ENCODE data around the gene EPN1. TPM values are rescaled to one million over a fixed set of nuclear protein-coding genes. Genes with fewer than 3 reads are reported as not detected.

The EPN1 gene
- total and polyA plus RNA-seq, 9 of the 15 experiments (the other 6 are each of a cell fraction or from before 2014, with no cell fraction given), result 0.08 to 138 (median 12.7) TPM

GRCh38 chr19:55647732-55648584, 27.1 kb upstream of the EPN1 start, which contains the start of gene CCDC106 (continued):
- TF ChIP-seq CXXC5 (CRISPR knock-in tag; IDR thresholded peaks at IDR 0.05) (peak; percentile 62), XRCC5 (IDR thresholded peaks at IDR 0.05; ENCODE audit: low read depth, low read length) (peak; percentile 49; the same call in 1 of the 2 replicates), POLR2AphosphoS5 (IDR thresholded peaks at IDR 0.05; ENCODE audit: control insufficient read depth, insufficient read depth, low read depth, low read length) (no peak), HNRNPL (IDR thresholded peaks at IDR 0.05; ENCODE audit: low read depth, low read length) (peak; percentile 74), ZNF347 (CRISPR knock-in tag; IDR thresholded peaks at IDR 0.05; ENCODE audit: low read depth) (no peak), ETS1 (conservative IDR thresholded peaks at IDR 0.05; ENCODE audit: control insufficient read depth, low read depth, low read length) (0 out of 2 replicates have a peak, but pooled peaks have one; percentile 12), ZFP30 (CRISPR knock-in tag; IDR thresholded peaks at IDR 0.05; ENCODE audit: borderline replicate concordance) (no peak), ZBTB7A (IDR thresholded peaks at IDR 0.05; ENCODE audit: borderline replicate concordance, control insufficient read depth, low read depth, low read length) (peak; percentile 77), PCBP1 (IDR thresholded peaks at IDR 0.05; ENCODE audit: low read depth, low read length, poor library complexity, severe bottlenecking) (peak; percentile 89), LCOR (CRISPR knock-in tag; IDR thresholded peaks at IDR 0.05) (no peak), ESRRA (IDR thresholded peaks at IDR 0.05; ENCODE audit: borderline replicate concordance, low read depth) (peak; percentile 46), MTA3 (IDR thresholded peaks at IDR 0.05; ENCODE audit: borderline replicate concordance) (peak; percentile 78), BHLHE40 (IDR thresholded peaks at IDR 0.05; ENCODE audit: low read length) (peak; percentile 65)
- TF ChIP-seq, protein P1, sequence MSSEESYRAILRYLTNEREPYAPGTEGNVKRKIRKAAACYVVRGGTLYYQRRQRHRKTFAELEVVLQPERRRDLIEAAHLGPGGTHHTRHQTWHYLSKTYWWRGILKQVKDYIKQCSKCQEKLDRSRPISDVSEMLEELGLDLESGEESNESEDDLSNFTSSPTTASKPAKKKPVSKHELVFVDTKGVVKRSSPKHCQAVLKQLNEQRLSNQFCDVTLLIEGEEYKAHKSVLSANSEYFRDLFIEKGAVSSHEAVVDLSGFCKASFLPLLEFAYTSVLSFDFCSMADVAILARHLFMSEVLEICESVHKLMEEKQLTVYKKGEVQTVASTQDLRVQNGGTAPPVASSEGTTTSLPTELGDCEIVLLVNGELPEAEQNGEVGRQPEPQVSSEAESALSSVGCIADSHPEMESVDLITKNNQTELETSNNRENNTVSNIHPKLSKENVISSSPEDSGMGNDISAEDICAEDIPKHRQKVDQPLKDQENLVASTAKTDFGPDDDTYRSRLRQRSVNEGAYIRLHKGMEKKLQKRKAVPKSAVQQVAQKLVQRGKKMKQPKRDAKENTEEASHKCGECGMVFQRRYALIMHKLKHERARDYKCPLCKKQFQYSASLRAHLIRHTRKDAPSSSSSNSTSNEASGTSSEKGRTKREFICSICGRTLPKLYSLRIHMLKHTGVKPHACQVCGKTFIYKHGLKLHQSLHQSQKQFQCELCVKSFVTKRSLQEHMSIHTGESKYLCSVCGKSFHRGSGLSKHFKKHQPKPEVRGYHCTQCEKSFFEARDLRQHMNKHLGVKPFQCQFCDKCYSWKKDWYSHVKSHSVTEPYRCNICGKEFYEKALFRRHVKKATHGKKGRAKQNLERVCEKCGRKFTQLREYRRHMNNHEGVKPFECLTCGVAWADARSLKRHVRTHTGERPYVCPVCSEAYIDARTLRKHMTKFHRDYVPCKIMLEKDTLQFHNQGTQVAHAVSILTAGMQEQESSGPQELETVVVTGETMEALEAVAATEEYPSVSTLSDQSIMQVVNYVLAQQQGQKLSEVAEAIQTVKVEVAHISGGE (CRISPR knock-in tag; IDR thresholded peaks at IDR 0.05), result peak in 1 of 3 experiments; percentile 87; a peak in 2 of 6 replicates
